Mesothelial cell of epicardium (in vitro differentiated cells): ENCODE measurements around the gene ZNF560. TPM values are rescaled to one million over a fixed set of nuclear protein-coding genes. Genes with fewer than 3 reads are reported as not detected.

Source experiments
- DNase-seq, 2 experiments: peaks; one replicate each; pipeline ENCODE4 v3.0.0; 2021; ENCODE audit warnings: low spot score in 2 of 2; ENCODE audit not compliant: unreplicated experiment in 2 of 2
- H3K27ac Mint-ChIP-seq: 2 replicates; pipeline ENCODE4 v1.8.0; 2021; ENCODE audit warnings: mixed read lengths
- H3K27me3 Mint-ChIP-seq: 2 replicates; pipeline ENCODE4 v1.8.0; 2021; ENCODE audit warnings: low read depth, mixed read lengths
- H3K36me3 Mint-ChIP-seq: 2 replicates; pipeline ENCODE4 v1.8.0; 2021; ENCODE audit warnings: mixed read lengths
- H3K4me1 Mint-ChIP-seq: 2 replicates; pipeline ENCODE4 v1.8.0; 2021; ENCODE audit warnings: mixed read lengths
- H3K4me3 Mint-ChIP-seq: 2 replicates; pipeline ENCODE4 v1.8.0; 2021; ENCODE audit warnings: mild to moderate bottlenecking, moderate library complexity, mixed read lengths
- H3K9me3 Mint-ChIP-seq: 2 replicates; pipeline ENCODE4 v1.8.0; 2021; ENCODE audit warnings: mixed read lengths
- total RNA-seq: library from RNA; stranded (reverse); gene quantifications from 3 replicates; pipeline ENCODE4 v1.2.1, GENCODE V29; 2021
- TF ChIP-seq, protein P1 (sequence below): fragments of 200-600 bp; sonication (generic); IDR thresholded peaks from one replicate; pipeline ENCODE4 v1.5.0; 2021; ENCODE audit warnings: antibody characterized with exemption; ENCODE audit not compliant: unreplicated experiment

The ZNF560 gene
- total RNA-seq, 1 donor from 2014 or later = not detected

GRCh38 chr19:9431475-9431874 is 66.9 kb downstream of the ZNF560 start:
- Mint-ChIP-seq H3K36me3 (peaks cover 30% of the 10 kb centered on the region), H3K9me3 (no peaks in the 10 kb centered on the region), H3K4me3 (no peak overlapping the region), H3K27me3 (no peaks in the 10 kb centered on the region), H3K4me1 (peaks cover 21% of the 10 kb centered on the region), H3K27ac (no peak overlapping the region)
- DNase-seq = no peak
- TF ChIP-seq, protein P1, sequence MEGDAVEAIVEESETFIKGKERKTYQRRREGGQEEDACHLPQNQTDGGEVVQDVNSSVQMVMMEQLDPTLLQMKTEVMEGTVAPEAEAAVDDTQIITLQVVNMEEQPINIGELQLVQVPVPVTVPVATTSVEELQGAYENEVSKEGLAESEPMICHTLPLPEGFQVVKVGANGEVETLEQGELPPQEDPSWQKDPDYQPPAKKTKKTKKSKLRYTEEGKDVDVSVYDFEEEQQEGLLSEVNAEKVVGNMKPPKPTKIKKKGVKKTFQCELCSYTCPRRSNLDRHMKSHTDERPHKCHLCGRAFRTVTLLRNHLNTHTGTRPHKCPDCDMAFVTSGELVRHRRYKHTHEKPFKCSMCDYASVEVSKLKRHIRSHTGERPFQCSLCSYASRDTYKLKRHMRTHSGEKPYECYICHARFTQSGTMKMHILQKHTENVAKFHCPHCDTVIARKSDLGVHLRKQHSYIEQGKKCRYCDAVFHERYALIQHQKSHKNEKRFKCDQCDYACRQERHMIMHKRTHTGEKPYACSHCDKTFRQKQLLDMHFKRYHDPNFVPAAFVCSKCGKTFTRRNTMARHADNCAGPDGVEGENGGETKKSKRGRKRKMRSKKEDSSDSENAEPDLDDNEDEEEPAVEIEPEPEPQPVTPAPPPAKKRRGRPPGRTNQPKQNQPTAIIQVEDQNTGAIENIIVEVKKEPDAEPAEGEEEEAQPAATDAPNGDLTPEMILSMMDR = peak; percentile 52

DNA sequence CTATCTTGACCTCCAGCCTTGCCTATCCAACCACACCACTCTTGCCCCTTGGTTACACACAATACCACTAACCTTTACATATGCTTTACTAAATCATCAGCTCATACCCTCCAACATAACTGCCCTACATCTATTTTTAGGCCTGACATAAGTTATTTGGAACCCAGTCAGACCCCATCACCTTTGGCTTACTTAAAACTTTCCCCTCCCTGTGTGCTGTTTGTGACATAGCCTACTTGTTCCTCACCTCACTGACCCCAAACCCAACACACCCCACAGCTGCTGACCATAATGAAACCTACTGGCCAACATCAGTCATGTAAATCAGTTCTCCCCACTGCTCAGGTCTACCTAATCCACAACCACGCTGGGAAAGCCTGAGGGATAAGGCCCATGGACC is 68.0 kb downstream of the ZNF560 start:
- peaks cover 38% of the 10 kb centered on the region for H3K36me3 Mint-ChIP-seq
- no peaks in the 10 kb centered on the region for H3K27me3 Mint-ChIP-seq
- H3K4me3 Mint-ChIP-seq = no peak overlapping the region

DNA sequence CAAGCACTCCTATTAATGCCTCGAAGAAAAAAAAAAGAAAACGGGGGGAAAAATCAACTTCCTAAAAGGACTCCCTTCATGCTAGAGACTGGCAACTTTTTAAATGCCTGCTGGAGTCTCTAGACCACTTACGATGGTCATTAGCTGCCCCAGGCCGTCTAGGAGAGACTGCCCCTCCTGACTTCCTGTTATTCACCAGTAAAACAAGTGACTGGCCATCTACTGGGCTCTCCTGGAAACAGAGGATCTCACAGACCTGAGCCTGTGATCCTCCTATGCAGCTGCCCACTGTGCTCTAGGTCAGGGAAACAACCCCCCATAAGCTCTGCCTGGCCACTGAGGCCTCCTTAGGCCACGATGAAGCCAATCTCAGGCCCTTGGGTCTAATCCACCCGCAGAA is 70.5 kb downstream of the ZNF560 start:
- Mint-ChIP-seq H3K4me3 (no peak overlapping the region), H3K9me3 (peaks cover 9% of the 10 kb centered on the region), H3K27ac (no peak overlapping the region), H3K27me3 (no peaks in the 10 kb centered on the region), H3K4me1 (no peaks in the 10 kb centered on the region), H3K36me3 (peaks cover 57% of the 10 kb centered on the region)
- no peak for DNase-seq
- TF ChIP-seq, protein P1 = no peak

More for the DNA sequence above, 68.0 kb downstream of the ZNF560 start:
- H3K4me1 Mint-ChIP-seq = peaks cover 10% of the 10 kb centered on the region
- H3K27ac Mint-ChIP-seq = no peak overlapping the region
- TF ChIP-seq, protein P1 = no peak
- DNase-seq = no peak
- H3K9me3 Mint-ChIP-seq = no peaks in the 10 kb centered on the region

Other genes with a start within 250 kb of the ZNF560 start
- not detected in 3 replicates for gene OR7E24, start 247.7 kb downstream of the ZNF560 start, total RNA-seq
- gene ZNF699, start 188.8 kb downstream of the ZNF560 start, total RNA-seq = 9.5 to 11.2 TPM (median 10.1 TPM) in 3 replicates
- gene ZNF559, start 174.4 kb downstream of the ZNF560 start, total RNA-seq = 35.4 to 43.4 TPM (median 40.0 TPM) in 3 replicates
- 8.7 to 12.6 TPM (median 10.6 TPM) in 3 replicates for gene ZNF177, start 135.6 kb downstream of the ZNF560 start, total RNA-seq
- 54.8 to 59.8 TPM (median 54.9 TPM) in 3 replicates for gene ZNF266, start 63.0 kb downstream of the ZNF560 start, total RNA-seq
- gene ZNF426, start 40.0 kb upstream of the ZNF560 start, total RNA-seq = 32.4 to 35.4 TPM (median 35.1 TPM) in 3 replicates
- 63.5 to 69.9 TPM (median 67.4 TPM) in 3 replicates for gene ZNF121, start 85.9 kb upstream of the ZNF560 start, total RNA-seq
- 89.8 to 99.0 TPM (median 91.9 TPM) in 3 replicates for gene ZNF561, start 122.6 kb upstream of the ZNF560 start, total RNA-seq
- gene ZNF562, start 176.5 kb upstream of the ZNF560 start, total RNA-seq = 26.1 to 30.2 TPM (median 27.0 TPM) in 3 replicates